Measurements from ENCODE around the gene CAPN9.

Gene CAPN9

DNA sequence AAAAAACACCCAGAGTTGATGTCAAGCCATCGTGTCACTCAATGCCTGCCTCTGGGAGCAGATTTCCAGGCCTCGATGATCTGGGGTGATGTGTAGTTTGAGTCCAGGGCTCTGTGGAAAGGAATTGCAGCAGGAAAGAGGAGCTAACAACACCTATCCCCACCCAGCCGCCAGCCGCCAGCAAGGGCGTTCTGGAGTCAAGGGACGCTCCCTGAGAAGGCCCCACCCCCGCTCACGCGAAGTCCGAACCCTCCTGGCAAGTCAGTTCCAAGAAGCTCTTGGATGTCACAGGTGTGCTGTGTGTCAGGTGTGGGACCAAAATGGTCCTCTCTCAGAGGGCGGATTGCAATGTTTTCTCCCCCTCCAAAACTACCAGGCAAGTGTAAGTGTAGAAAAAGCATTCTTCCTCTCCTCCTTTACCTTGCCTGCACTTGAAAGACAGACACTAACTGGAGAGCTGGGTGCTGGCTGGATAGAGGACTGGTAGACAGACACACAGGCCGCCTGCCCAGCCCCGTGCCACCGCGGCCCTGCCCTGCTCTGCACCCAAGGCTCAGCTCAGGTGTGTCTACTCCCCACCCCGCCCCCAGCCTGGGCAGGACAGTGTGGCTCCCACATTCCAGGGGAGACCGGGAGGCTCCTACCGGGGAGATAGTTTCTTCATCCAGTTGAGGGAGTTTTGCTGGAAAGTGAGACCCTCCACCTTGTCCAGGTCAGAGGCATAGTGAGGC lies 41.7 kb upstream of the CAPN9 start:
- no peaks in the 10 kb centered on the region for H3K79me2 ChIP-seq (ENCODE audit: insufficient read depth, low read length)
- no peaks in the 10 kb centered on the region for H3K36me3 ChIP-seq (ENCODE audit: insufficient read depth, low read length)
- H3K4me3 ChIP-seq (ENCODE audit: low read depth in 1 of 2, low read length in 2 of 2), result no peak overlapping the region
- H3K4me2 ChIP-seq (ENCODE audit: insufficient read depth, low read length), result no peak overlapping the region
- no peak for ATAC-seq (ENCODE audit: insufficient read depth, low read depth)
- H3K4me1 ChIP-seq (ENCODE audit: insufficient read depth, low read length), result no peaks in the 10 kb centered on the region
- H3K9me3 ChIP-seq (ENCODE audit: insufficient read depth, low read length, severe bottlenecking), result no peaks in the 10 kb centered on the region
- H2AFZ ChIP-seq (ENCODE audit: low read depth, low read length), result no peak overlapping the region
- DNase-seq, result no peak
- TF ChIP-seq EZH2 (IDR thresholded peaks at IDR 0.05; ENCODE audit: borderline replicate concordance, low read depth, low read length, severe bottlenecking), result no peak
- TF ChIP-seq, protein P1, sequence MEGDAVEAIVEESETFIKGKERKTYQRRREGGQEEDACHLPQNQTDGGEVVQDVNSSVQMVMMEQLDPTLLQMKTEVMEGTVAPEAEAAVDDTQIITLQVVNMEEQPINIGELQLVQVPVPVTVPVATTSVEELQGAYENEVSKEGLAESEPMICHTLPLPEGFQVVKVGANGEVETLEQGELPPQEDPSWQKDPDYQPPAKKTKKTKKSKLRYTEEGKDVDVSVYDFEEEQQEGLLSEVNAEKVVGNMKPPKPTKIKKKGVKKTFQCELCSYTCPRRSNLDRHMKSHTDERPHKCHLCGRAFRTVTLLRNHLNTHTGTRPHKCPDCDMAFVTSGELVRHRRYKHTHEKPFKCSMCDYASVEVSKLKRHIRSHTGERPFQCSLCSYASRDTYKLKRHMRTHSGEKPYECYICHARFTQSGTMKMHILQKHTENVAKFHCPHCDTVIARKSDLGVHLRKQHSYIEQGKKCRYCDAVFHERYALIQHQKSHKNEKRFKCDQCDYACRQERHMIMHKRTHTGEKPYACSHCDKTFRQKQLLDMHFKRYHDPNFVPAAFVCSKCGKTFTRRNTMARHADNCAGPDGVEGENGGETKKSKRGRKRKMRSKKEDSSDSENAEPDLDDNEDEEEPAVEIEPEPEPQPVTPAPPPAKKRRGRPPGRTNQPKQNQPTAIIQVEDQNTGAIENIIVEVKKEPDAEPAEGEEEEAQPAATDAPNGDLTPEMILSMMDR (IDR thresholded peaks at IDR 0.05; ENCODE audit: borderline replicate concordance, extremely low read depth, low read length, poor library complexity, severe bottlenecking), result no peak
- H3K9ac ChIP-seq (ENCODE audit: low read depth, low read length), result no peak overlapping the region
- H3K27me3 ChIP-seq (ENCODE audit: insufficient read depth, low read length, poor library complexity), result peaks cover 13% of the 10 kb centered on the region
- no peaks in the 10 kb centered on the region for H4K20me1 ChIP-seq (ENCODE audit: insufficient read depth, low read length)
- no peak overlapping the region for H3K27ac ChIP-seq (ENCODE audit: low read length)

GRCh38 chr1:230706020-230706699 lies 41.0 kb upstream of the CAPN9 start:
- peaks cover 13% of the 10 kb centered on the region for H3K27me3 ChIP-seq (ENCODE audit: insufficient read depth, low read length, poor library complexity)
- H3K4me3 ChIP-seq (ENCODE audit: low read depth in 1 of 2, low read length in 2 of 2), result no peak overlapping the region
- no peak for ATAC-seq (ENCODE audit: insufficient read depth, low read depth)
- no peaks in the 10 kb centered on the region for H3K9me3 ChIP-seq (ENCODE audit: insufficient read depth, low read length, severe bottlenecking)
- no peaks in the 10 kb centered on the region for H3K4me1 ChIP-seq (ENCODE audit: insufficient read depth, low read length)
- H3K36me3 ChIP-seq (ENCODE audit: insufficient read depth, low read length), result no peaks in the 10 kb centered on the region
- H3K4me2 ChIP-seq (ENCODE audit: insufficient read depth, low read length), result no peak overlapping the region
- no peak for TF ChIP-seq EZH2 (IDR thresholded peaks at IDR 0.05; ENCODE audit: borderline replicate concordance, low read depth, low read length, severe bottlenecking)
- TF ChIP-seq, protein P1 (IDR thresholded peaks at IDR 0.05; ENCODE audit: borderline replicate concordance, extremely low read depth, low read length, poor library complexity, severe bottlenecking), result no peak
- DNase-seq, result no peak
- no peaks in the 10 kb centered on the region for H4K20me1 ChIP-seq (ENCODE audit: insufficient read depth, low read length)
- H3K27ac ChIP-seq (ENCODE audit: low read length), result no peak overlapping the region
- no peak overlapping the region for H2AFZ ChIP-seq (ENCODE audit: low read depth, low read length)
- H3K9ac ChIP-seq (ENCODE audit: low read depth, low read length), result no peak overlapping the region
- H3K79me2 ChIP-seq (ENCODE audit: insufficient read depth, low read length), result no peaks in the 10 kb centered on the region

DNA sequence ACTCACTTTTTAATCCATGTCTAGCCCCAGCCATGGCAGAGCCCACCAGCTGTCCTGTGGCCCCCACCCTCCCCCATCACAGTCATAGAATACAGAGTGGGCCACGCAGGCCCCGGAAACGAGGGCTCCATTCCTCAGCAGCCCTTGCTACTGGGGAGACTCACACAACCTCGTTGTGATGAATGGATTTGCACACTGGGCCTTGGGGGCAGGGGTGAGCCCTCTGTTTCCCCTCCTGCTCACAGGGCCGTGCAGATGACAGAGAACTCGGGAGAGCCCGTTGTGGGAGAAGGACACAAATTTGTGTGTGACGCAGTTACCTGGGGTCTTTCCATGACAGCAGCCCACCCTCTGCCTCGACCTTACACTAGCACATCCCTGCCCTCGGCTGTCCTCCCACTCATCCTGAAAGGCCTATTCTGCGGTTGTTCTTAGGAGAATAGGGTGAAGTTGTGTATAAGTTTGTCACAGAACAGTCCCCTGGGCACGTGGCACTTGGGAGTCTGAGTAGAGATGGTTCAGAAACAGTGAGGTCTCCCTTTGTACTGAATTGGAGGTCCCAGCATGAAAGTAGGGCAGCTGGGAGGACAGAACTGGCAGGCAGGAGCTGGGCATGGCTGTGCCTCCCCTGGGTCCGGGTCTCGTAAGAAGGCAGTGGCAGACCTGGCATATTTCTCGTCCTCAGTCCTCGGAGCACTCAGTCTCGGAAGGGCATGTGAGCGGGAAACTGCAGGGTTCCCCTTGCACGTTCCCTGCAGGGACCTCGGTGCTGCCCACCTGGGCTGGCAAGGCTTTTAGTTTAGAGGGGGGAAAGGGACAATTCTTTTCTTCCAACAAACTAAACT lies 40.1 kb upstream of the CAPN9 start:
- Histone ChIP-seq H2AFZ (ENCODE audit: low read depth, low read length) (no peak overlapping the region), H3K27me3 (ENCODE audit: insufficient read depth, low read length, poor library complexity) (peaks cover 3% of the 10 kb centered on the region), H3K27ac (ENCODE audit: low read length) (no peak overlapping the region), H3K4me2 (ENCODE audit: insufficient read depth, low read length) (no peak overlapping the region), H3K79me2 (ENCODE audit: insufficient read depth, low read length) (no peaks in the 10 kb centered on the region), H3K4me3 (ENCODE audit: low read depth in 1 of 2, low read length in 2 of 2) (no peak overlapping the region), H3K36me3 (ENCODE audit: insufficient read depth, low read length) (no peaks in the 10 kb centered on the region), H3K4me1 (ENCODE audit: insufficient read depth, low read length) (no peaks in the 10 kb centered on the region), H4K20me1 (ENCODE audit: insufficient read depth, low read length) (no peaks in the 10 kb centered on the region), H3K9me3 (ENCODE audit: insufficient read depth, low read length, severe bottlenecking) (no peaks in the 10 kb centered on the region), H3K9ac (ENCODE audit: low read depth, low read length) (no peak overlapping the region)
- DNase-seq (no peak), ATAC-seq (ENCODE audit: insufficient read depth, low read depth) (no peak)
- TF ChIP-seq, protein P1 (IDR thresholded peaks at IDR 0.05; ENCODE audit: borderline replicate concordance, extremely low read depth, low read length, poor library complexity, severe bottlenecking), result no peak
- no peak for TF ChIP-seq EZH2 (IDR thresholded peaks at IDR 0.05; ENCODE audit: borderline replicate concordance, low read depth, low read length, severe bottlenecking)

Measured in DND-41 (cell line).